Stimulated activated CD8-positive, alpha-beta memory T cell treated with anti-CD3 and anti-CD28 coated beads, Interleukin-4, amount 100 ng/mL, for 48 hours (primary cell): ENCODE measurements around the gene NEGR1.

Experiments
- DNase-seq: peaks from one replicate; pipeline ENCODE4 v3.0.0-alpha.2; 2020

NEGR1 gene

GRCh38 chr1:72015006-72015405 lies 267.3 kb downstream of the NEGR1 start:
- DNase-seq = no peak

- no peak for DNase-seq
Measured at GRCh38 chr1:72013161-72013560, 269.2 kb downstream of the NEGR1 start.

GRCh38 chr1:72011721-72012120 lies 270.6 kb downstream of the NEGR1 start:
- DNase-seq = no peak

GRCh38 chr1:72010094-72010431 lies 272.3 kb downstream of the NEGR1 start:
- DNase-seq = no peak

- no peak for DNase-seq
Measured at GRCh38 chr1:72009173-72010093, 272.9 kb downstream of the NEGR1 start.

GRCh38 chr1:72007312-72007711 lies 275.0 kb downstream of the NEGR1 start:
- DNase-seq = no peak

- no peak for DNase-seq
Measured at GRCh38 chr1:72006092-72006491, 276.2 kb downstream of the NEGR1 start.

GRCh38 chr1:72003092-72003491 lies 279.2 kb downstream of the NEGR1 start:
- no peak for DNase-seq

GRCh38 chr1:72000809-72001208 lies 281.5 kb downstream of the NEGR1 start:
- DNase-seq = no peak

GRCh38 chr1:71994646-71995045 lies 287.7 kb downstream of the NEGR1 start:
- no peak for DNase-seq

- DNase-seq = no peak
Measured at GRCh38 chr1:71987181-71987580, 295.2 kb downstream of the NEGR1 start.

- DNase-seq = no peak
Measured at GRCh38 chr1:71986160-71986559, 296.2 kb downstream of the NEGR1 start.

GRCh38 chr1:71980556-71980955 lies 301.8 kb downstream of the NEGR1 start:
- no peak for DNase-seq

- no peak for DNase-seq
Measured at GRCh38 chr1:71979882-71980281, 302.5 kb downstream of the NEGR1 start.

GRCh38 chr1:71967670-71968069 lies 314.7 kb downstream of the NEGR1 start:
- no peak for DNase-seq

- no peak for DNase-seq
Measured at GRCh38 chr1:71964188-71964587, 318.2 kb downstream of the NEGR1 start.

GRCh38 chr1:71956613-71957285 lies 325.6 kb downstream of the NEGR1 start:
- DNase-seq = no peak

- no peak for DNase-seq
Measured at GRCh38 chr1:71950579-71950978, 331.8 kb downstream of the NEGR1 start.

- no peak for DNase-seq
Measured at GRCh38 chr1:71949681-71950080, 332.7 kb downstream of the NEGR1 start.

GRCh38 chr1:71948561-71948960 lies 333.8 kb downstream of the NEGR1 start:
- no peak for DNase-seq

- DNase-seq = no peak
Measured at GRCh38 chr1:71944006-71944405, 338.3 kb downstream of the NEGR1 start.

GRCh38 chr1:71940261-71940660 lies 342.1 kb downstream of the NEGR1 start:
- no peak for DNase-seq

GRCh38 chr1:71930511-71930910 lies 351.8 kb downstream of the NEGR1 start:
- DNase-seq = no peak

- DNase-seq = no peak
Measured at GRCh38 chr1:71921935-71922559, 360.3 kb downstream of the NEGR1 start.
